ENCODE data around the gene EPHA6.

The EPHA6 gene

DNA sequence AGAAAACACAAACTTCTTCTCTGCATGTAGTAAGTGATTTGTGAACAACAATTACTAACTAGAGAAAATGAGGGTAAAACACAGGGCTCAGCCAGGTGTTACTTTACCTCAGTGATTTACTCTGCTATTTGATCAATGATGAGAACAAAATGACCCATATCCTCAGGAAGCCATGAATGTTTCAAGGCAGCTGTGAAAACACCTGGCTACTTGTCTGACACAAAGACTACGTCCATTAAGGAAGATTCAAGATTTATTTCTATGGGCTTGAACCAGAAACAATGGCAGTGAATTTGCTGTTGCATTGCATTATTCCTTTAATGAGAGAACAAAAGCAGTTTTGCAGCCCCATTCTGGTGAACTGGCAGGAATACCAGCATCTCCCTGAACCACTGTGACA, 575.5 kb downstream of the EPHA6 start:
- no peak for DNase-seq (ENCODE audit: low read depth)
- no peak for TF ChIP-seq CTCF (conservative IDR thresholded peaks at IDR 0.05; ENCODE audit: low read depth, low read length)

DNA sequence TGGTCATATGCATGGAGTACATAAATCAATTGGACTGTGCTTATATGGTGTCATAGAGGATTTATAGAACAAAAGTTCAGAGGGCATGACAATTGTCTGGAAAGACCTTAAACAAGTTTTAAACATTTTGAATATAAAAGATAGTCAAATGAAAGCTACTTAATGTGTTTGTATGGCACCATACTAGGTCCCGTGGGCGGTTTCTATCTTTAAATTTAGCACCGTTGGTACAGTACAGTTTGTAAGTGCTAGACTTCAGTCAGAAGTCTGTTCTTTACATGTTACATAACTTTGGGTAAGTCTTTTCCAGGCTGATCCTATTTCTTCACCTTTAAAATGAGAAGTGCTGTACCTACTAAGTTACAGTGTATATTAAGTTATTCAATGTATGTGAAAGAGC, 576.8 kb downstream of the EPHA6 start:
- TF ChIP-seq CTCF (conservative IDR thresholded peaks at IDR 0.05; ENCODE audit: low read depth, low read length) = no peak
- no peak for DNase-seq (ENCODE audit: low read depth)
- no peak overlapping the region for H3K4me3 ChIP-seq (ENCODE audit: low read length)

More for the DNA sequence above, 575.5 kb downstream of the EPHA6 start:
- no peak overlapping the region for H3K4me3 ChIP-seq (ENCODE audit: low read length)

DNA sequence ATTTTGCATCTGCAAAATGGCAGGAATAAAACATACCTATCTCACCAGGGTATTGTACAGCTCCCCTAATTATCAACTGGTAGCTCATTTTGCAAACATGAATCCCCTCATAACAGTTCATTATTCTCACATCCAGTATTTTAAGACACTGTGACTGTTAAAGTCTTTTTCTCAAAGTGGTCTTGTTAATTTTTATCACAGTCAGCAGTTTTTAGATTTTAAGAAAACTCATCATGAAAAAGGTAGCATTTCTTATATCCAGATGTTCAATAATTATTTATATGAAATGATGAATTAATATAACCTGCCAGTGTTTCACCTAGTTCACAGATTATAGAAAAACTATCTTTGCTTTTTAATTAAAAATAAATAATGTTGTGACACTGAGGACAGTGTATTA, 595.2 kb downstream of the EPHA6 start:
- DNase-seq (ENCODE audit: low read depth) = no peak
- H3K4me3 ChIP-seq (ENCODE audit: low read length) = no peak overlapping the region
- no peak for TF ChIP-seq CTCF (conservative IDR thresholded peaks at IDR 0.05; ENCODE audit: low read depth, low read length)

DNA sequence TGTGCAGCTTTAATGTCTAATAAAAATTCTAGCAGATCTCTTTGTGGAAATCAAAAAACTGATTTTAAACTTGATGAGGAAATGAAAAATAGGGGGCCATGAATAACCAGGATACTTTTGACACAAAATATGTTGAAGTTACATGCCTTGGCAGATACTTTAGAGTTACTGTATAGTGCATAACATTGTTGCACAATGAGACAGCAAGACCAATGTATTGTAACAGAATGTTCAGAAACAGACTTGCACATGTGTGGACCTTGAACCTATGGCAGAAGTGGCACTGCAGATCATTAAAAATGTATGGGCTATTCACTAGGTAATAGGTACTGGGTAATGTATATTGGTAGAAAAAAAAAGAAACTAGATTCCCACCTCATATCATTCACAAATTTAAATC, 607.2 kb downstream of the EPHA6 start:
- TF ChIP-seq CTCF (conservative IDR thresholded peaks at IDR 0.05; ENCODE audit: low read depth, low read length) = no peak
- no peak overlapping the region for H3K4me3 ChIP-seq (ENCODE audit: low read length)
- DNase-seq (ENCODE audit: low read depth) = no peak

GRCh38 chr3:97425002-97425401, 610.6 kb downstream of the EPHA6 start:
- no peak for DNase-seq (ENCODE audit: low read depth)
- TF ChIP-seq CTCF (conservative IDR thresholded peaks at IDR 0.05; ENCODE audit: low read depth, low read length) = no peak
- no peak overlapping the region for H3K4me3 ChIP-seq (ENCODE audit: low read length)

DNA sequence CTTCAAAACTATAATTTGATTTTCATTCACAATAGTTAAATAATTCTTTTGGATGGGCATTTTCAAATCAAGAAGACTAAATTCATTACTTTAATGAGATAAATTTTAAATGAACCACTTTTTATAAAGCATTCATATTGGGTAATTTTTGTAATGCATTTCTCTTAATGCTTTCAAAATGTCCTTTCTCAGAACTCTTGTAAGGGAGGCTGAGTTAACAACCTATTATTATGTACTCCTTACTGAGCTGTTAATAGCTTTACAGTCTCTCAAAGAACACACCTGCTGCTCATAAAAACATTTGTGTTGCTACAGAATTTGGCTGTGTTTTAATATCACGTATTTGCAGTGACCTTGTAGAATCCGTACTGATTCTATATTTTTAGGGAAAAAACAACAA, 616.2 kb downstream of the EPHA6 start:
- no peak overlapping the region for H3K4me3 ChIP-seq (ENCODE audit: low read length)
- DNase-seq (ENCODE audit: low read depth) = no peak
- no peak for TF ChIP-seq CTCF (conservative IDR thresholded peaks at IDR 0.05; ENCODE audit: low read depth, low read length)

DNA sequence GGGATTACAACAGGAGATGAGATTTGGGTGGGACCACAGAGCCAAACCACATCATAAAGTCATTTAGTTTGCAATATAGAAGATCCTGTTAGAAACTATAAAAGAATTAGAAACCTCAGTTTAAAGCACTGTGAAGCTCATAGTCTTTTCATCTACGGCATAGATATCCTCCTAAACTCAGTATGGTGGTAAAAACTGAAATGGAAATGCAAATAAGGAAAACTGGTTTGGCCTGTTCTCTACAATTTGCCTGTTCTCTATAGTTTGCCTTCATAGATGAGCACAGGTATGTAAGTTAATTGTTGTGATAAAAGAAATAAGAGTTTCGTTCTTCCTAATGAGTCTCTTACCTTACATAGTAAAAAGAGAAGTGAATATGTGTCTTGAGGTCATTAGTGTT, 618.5 kb downstream of the EPHA6 start:
- DNase-seq (ENCODE audit: low read depth) = no peak
- TF ChIP-seq CTCF (conservative IDR thresholded peaks at IDR 0.05; ENCODE audit: low read depth, low read length) = no peak
- no peak overlapping the region for H3K4me3 ChIP-seq (ENCODE audit: low read length)

All from retinal pigment epithelial cell (primary cell).